K562 (cell line): ENCODE results near the gene MYO15A. TPM values are rescaled to one million over a fixed set of nuclear protein-coding genes. Genes with fewer than 3 reads are reported as not detected.

ENCODE experiments used
- SIN3B ChIP-seq: fragments of 450-650 bp; IDR thresholded peaks from 2 replicates; pipeline ENCODE4 v1.6.1; 2017; ENCODE audit warnings: low read depth, mild to moderate bottlenecking, moderate library complexity
- SNRNP70 ChIP-seq: fragments of 200-400 bp; formaldehyde crosslinking; optimal IDR thresholded peaks from 2 replicates; pipeline ENCODE3; 2017; ENCODE audit warnings: low read depth, low read length
- SRF ChIP-seq, 2 experiments: fragments of 250-450, 450-650 bp in 1 of 2; sonication (Bioruptor Pico) in 1 of 2; sonication (generic) in 1 of 2; formaldehyde crosslinking; IDR thresholded peaks; 2 replicates each; pipeline versions ENCODE4 v1.5.0 to v1.5.1; 2020 to 2022; ENCODE audit warnings: mild to moderate bottlenecking in 1 of 2, missing genetic modification reagents in 1 of 2
- TEAD2 ChIP-seq: fragments of 450-650 bp; IDR thresholded peaks from 2 replicates; pipeline ENCODE4 v1.6.1; 2016; ENCODE audit warnings: missing genetic modification characterization, control low read depth, missing compliant biosample characterization
- ZNF212 ChIP-seq: fragments of 450-650 bp; formaldehyde crosslinking; IDR thresholded peaks from 2 replicates; pipeline ENCODE4 v1.4.0; 2020; ENCODE audit warnings: mild to moderate bottlenecking
- ZNF23 ChIP-seq: fragments of 250-450 bp; sonication (Bioruptor Pico); IDR thresholded peaks from 2 replicates; pipeline ENCODE4 v1.4.0; 2020; ENCODE audit warnings: mild to moderate bottlenecking
- ZNF551 ChIP-seq: fragments of 250-450 bp; sonication (Bioruptor Pico); IDR thresholded peaks from 2 replicates; pipeline ENCODE4 v1.5.0; 2021; ENCODE audit warnings: mild to moderate bottlenecking, moderate library complexity
- polyA plus RNA-seq, 8 experiments: library from polyadenylated mRNA; depleted of rRNA in 4 of 8; stranded (reverse) in 5 of 8; unstranded in 3 of 8; fragments of >200 nt; fragmentation: Nextera tagmentation in 2 of 8; fragmentation: Illumina TruSeq in 1 of 8; extraction: Ambion mirVana in 2 of 8; extraction: Trizol in 1 of 8; gene quantifications; 2 replicates each; pipeline versions ENCODE4 v1.2.1 to v1.2.3, GENCODE V29; 2011 to 2014; ENCODE audit warnings: inconsistent platforms in 1 of 8, missing spikeins in 1 of 8
- total RNA-seq, 7 experiments: library from RNA; depleted of rRNA in 6 of 7; stranded (reverse); fragments of >200 nt in 6 of 7; fragmentation: Illumina TruSeq in 2 of 7; extraction: Trizol in 2 of 7; gene quantifications; 2 replicates each; pipeline versions ENCODE4 v1.2.1 to v1.2.3, GENCODE V29; 2011 to 2021; ENCODE audit warnings: low replicate concordance in 1 of 7
- TF ChIP-seq, protein P1 (sequence below): fragments of 450-650 bp; IDR thresholded peaks from 2 replicates; pipeline ENCODE4 v1.6.1; 2014; ENCODE audit warnings: low read depth, mild to moderate bottlenecking, moderate library complexity, borderline replicate concordance
- TF ChIP-seq, protein P2 (sequence below), 2 experiments: fragments of 450-650 bp; IDR thresholded peaks; 2 replicates each; pipeline ENCODE4 v1.6.1; 2018; ENCODE audit warnings: mild to moderate bottlenecking in 2 of 2, low read depth in 1 of 2; ENCODE audit not compliant: partially characterized antibody in 2 of 2
- TF ChIP-seq, protein P3 (sequence below): fragments of 250-450 bp; sonication (Bioruptor Pico); IDR thresholded peaks from 2 replicates; pipeline ENCODE4 v1.6.1; 2021; ENCODE audit warnings: mild to moderate bottlenecking

Gene MYO15A
- total and polyA plus RNA-seq, 9 of the 15 experiments (the other 6 are each of a cell fraction or from before 2014, with no cell fraction given): 0.05 to 0.88 (median 0.14) TPM; not detected in 1

DNA sequence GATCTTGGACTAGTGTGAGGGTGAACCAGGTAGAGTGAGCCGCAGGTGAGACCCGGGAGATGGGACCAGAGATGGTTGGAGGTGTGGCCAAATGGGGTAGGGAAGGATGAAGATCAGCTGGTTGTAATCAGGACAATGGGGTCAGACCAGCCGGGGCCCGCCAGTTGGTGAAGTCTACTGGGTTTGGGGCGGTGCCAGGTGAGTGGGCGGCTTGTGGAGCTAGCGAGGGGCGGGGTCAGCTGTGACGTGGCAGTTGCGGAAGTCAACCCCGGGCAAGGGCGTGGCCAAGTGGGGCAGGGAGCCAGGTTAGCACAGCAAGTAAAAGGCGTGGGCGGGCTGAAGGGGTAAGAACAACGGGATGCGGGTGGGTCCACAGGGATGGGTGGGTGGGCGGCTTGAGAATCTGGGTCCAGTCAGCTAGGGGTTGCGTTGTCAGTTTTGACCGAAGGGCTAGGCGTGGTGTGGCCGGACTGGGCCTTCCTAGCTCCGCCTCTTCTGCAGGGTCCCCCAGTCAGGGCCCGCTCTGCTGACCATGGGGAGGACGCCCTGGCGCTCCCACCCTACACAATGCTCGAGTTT lies 49.6 kb downstream of the MYO15A start (continued):
- no peak for TF ChIP-seq SRF (CRISPR knock-in tag; IDR thresholded peaks at IDR 0.05)
- TF ChIP-seq SNRNP70: no peak
- TF ChIP-seq ZNF551 (CRISPR knock-in tag): no peak
- TF ChIP-seq TEAD2: no peak
- TF ChIP-seq SIN3B: no peak
- TF ChIP-seq, protein P1, sequence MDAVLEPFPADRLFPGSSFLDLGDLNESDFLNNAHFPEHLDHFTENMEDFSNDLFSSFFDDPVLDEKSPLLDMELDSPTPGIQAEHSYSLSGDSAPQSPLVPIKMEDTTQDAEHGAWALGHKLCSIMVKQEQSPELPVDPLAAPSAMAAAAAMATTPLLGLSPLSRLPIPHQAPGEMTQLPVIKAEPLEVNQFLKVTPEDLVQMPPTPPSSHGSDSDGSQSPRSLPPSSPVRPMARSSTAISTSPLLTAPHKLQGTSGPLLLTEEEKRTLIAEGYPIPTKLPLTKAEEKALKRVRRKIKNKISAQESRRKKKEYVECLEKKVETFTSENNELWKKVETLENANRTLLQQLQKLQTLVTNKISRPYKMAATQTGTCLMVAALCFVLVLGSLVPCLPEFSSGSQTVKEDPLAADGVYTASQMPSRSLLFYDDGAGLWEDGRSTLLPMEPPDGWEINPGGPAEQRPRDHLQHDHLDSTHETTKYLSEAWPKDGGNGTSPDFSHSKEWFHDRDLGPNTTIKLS: peak; percentile 40; the same call in 1 of the 2 replicates
- TF ChIP-seq ZNF23 (CRISPR knock-in tag): no peak
- TF ChIP-seq ZNF212 (CRISPR knock-in tag): no peak
- TF ChIP-seq, protein P2, sequence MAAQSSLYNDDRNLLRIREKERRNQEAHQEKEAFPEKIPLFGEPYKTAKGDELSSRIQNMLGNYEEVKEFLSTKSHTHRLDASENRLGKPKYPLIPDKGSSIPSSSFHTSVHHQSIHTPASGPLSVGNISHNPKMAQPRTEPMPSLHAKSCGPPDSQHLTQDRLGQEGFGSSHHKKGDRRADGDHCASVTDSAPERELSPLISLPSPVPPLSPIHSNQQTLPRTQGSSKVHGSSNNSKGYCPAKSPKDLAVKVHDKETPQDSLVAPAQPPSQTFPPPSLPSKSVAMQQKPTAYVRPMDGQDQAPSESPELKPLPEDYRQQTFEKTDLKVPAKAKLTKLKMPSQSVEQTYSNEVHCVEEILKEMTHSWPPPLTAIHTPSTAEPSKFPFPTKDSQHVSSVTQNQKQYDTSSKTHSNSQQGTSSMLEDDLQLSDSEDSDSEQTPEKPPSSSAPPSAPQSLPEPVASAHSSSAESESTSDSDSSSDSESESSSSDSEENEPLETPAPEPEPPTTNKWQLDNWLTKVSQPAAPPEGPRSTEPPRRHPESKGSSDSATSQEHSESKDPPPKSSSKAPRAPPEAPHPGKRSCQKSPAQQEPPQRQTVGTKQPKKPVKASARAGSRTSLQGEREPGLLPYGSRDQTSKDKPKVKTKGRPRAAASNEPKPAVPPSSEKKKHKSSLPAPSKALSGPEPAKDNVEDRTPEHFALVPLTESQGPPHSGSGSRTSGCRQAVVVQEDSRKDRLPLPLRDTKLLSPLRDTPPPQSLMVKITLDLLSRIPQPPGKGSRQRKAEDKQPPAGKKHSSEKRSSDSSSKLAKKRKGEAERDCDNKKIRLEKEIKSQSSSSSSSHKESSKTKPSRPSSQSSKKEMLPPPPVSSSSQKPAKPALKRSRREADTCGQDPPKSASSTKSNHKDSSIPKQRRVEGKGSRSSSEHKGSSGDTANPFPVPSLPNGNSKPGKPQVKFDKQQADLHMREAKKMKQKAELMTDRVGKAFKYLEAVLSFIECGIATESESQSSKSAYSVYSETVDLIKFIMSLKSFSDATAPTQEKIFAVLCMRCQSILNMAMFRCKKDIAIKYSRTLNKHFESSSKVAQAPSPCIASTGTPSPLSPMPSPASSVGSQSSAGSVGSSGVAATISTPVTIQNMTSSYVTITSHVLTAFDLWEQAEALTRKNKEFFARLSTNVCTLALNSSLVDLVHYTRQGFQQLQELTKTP (IDR thresholded peaks at IDR 0.05; ENCODE audit: low read depth in 1 of 2, partially characterized antibody in 2 of 2): no peak
- TF ChIP-seq, protein P3, sequence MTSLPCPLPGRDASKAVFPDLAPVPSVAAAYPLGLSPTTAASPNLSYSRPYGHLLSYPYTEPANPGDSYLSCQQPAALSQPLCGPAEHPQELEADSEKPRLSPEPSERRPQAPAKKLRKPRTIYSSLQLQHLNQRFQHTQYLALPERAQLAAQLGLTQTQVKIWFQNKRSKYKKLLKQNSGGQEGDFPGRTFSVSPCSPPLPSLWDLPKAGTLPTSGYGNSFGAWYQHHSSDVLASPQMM: no peak
